ENCODE measurements around the gene TMEM181.
"Not testable (repeated sequence)": the region's sequence is repeated elsewhere in the genome, so short reads cannot be mapped to it uniquely, and the experiment has no call there.

Gene TMEM181

GRCh38 chr6:158666628-158667359 is 106.9 kb downstream of the TMEM181 start:
- no peaks in the 10 kb centered on the region for H3K27me3 ChIP-seq (ENCODE audit: insufficient read depth, poor library complexity, severe bottlenecking)
- TF ChIP-seq CTCF (IDR thresholded peaks at IDR 0.05; ENCODE audit: poor library complexity, severe bottlenecking) = no peak
- ATAC-seq (ENCODE audit: low read depth) (peak; percentile 31; the same call in 2 of the 3 replicates), DNase-seq (ENCODE audit: low spot score) (no peak)
- no peaks in the 10 kb centered on the region for H3K36me3 ChIP-seq (ENCODE audit: low read depth)
- peaks cover 11% of the 10 kb centered on the region for H3K4me1 ChIP-seq (ENCODE audit: insufficient read depth, poor library complexity, severe bottlenecking)
- no peak overlapping the region for H3K4me3 ChIP-seq (ENCODE audit: severe bottlenecking)
- H3K27ac ChIP-seq (ENCODE audit: poor library complexity, severe bottlenecking) = no peak overlapping the region
- no peaks in the 10 kb centered on the region for H3K9me3 ChIP-seq (ENCODE audit: severe bottlenecking)

GRCh38 chr6:158667360-158667981 is 107.6 kb downstream of the TMEM181 start:
- peaks cover 11% of the 10 kb centered on the region for H3K4me1 ChIP-seq (ENCODE audit: insufficient read depth, poor library complexity, severe bottlenecking)
- no peak for ATAC-seq (ENCODE audit: low read depth)

GRCh38 chr6:158668707-158669103 is 108.8 kb downstream of the TMEM181 start:
- no peak overlapping the region for H3K4me3 ChIP-seq (ENCODE audit: severe bottlenecking)
- ATAC-seq (ENCODE audit: low read depth) (no peak), DNase-seq (ENCODE audit: low spot score) (no peak)
- TF ChIP-seq CTCF (IDR thresholded peaks at IDR 0.05; ENCODE audit: poor library complexity, severe bottlenecking) = no peak
- no peaks in the 10 kb centered on the region for H3K9me3 ChIP-seq (ENCODE audit: severe bottlenecking)
- no peaks in the 10 kb centered on the region for H3K36me3 ChIP-seq (ENCODE audit: low read depth)
- H3K4me1 ChIP-seq (ENCODE audit: insufficient read depth, poor library complexity, severe bottlenecking) = peaks cover 11% of the 10 kb centered on the region
- H3K27ac ChIP-seq (ENCODE audit: poor library complexity, severe bottlenecking) = no peak overlapping the region
- H3K27me3 ChIP-seq (ENCODE audit: insufficient read depth, poor library complexity, severe bottlenecking) = no peaks in the 10 kb centered on the region

More at GRCh38 chr6:158667360-158667981, 107.6 kb downstream of the TMEM181 start:
- Histone ChIP-seq H3K27ac (ENCODE audit: poor library complexity, severe bottlenecking) (no peak overlapping the region), H3K27me3 (ENCODE audit: insufficient read depth, poor library complexity, severe bottlenecking) (no peaks in the 10 kb centered on the region), H3K36me3 (ENCODE audit: low read depth) (no peaks in the 10 kb centered on the region), H3K9me3 (ENCODE audit: severe bottlenecking) (no peaks in the 10 kb centered on the region), H3K4me3 (ENCODE audit: severe bottlenecking) (no peak overlapping the region)
- DNase-seq (ENCODE audit: low spot score) = no peak
- no peak for TF ChIP-seq CTCF (IDR thresholded peaks at IDR 0.05; ENCODE audit: poor library complexity, severe bottlenecking)

DNA sequence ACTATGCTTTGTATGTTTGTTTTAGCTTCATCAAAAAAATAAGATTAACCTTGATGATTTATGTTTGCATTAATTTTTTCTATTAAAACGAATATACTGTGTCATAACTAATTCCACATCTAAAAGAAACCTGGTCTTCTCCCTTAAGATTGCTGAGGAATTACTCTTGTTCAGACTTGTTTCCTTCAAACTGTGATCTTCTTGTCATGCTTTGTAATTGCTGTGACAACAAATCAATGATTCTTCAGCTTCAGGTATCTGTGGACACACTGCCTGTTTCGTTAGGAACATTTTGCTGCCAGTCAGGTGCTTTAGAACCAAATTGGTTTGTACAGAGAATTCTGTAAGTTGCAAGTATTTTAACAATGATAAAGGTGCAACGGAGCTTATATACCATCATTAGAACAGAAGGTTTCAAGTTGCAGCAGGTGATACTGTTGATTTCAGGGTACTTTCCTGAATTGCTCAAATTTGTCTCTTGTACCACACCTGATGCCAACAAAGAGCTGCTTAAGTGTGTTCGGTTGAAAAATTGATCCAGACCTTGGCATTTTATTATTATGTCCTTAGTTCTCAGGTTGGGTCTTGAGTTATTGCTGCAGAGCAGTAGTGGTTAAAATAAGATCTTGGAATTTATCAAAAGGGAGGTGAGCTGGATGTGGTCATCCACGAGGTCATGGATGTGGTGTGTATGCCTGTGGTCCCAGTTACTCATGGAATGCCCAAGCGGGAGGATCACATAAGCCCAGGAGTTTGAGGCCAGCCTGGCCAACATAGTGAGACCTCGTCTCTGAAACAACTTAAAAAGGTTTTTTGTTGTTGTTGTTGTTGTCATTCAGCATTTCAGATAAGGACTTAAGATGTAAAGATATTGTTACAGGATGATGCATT is 109.5 kb downstream of the TMEM181 start:
- H3K4me1 ChIP-seq (ENCODE audit: insufficient read depth, poor library complexity, severe bottlenecking) = peaks cover 11% of the 10 kb centered on the region
- ATAC-seq (ENCODE audit: low read depth) (peak; percentile 35; the same call in 2 of the 3 replicates), DNase-seq (ENCODE audit: low spot score) (no peak)
- H3K27me3 ChIP-seq (ENCODE audit: insufficient read depth, poor library complexity, severe bottlenecking) = no peaks in the 10 kb centered on the region
- H3K4me3 ChIP-seq (ENCODE audit: severe bottlenecking) = no peak overlapping the region
- H3K27ac ChIP-seq (ENCODE audit: poor library complexity, severe bottlenecking) = no peak overlapping the region
- H3K9me3 ChIP-seq (ENCODE audit: severe bottlenecking) = no peaks in the 10 kb centered on the region
- no peak for TF ChIP-seq CTCF (IDR thresholded peaks at IDR 0.05; ENCODE audit: poor library complexity, severe bottlenecking)
- H3K36me3 ChIP-seq (ENCODE audit: low read depth) = no peaks in the 10 kb centered on the region

- H3K27me3 ChIP-seq (ENCODE audit: insufficient read depth, poor library complexity, severe bottlenecking); ATAC-seq (ENCODE audit: low read depth); H3K27ac ChIP-seq (ENCODE audit: poor library complexity, severe bottlenecking); DNase-seq (ENCODE audit: low spot score); H3K9me3 ChIP-seq (ENCODE audit: severe bottlenecking); H3K4me3 ChIP-seq (ENCODE audit: severe bottlenecking); H3K36me3 ChIP-seq (ENCODE audit: low read depth): not testable (repeated sequence)
- peaks cover 11% of the 10 kb centered on the region for H3K4me1 ChIP-seq (ENCODE audit: insufficient read depth, poor library complexity, severe bottlenecking)
Observed at GRCh38 chr6:158672119-158672518, 112.2 kb downstream of the TMEM181 start.
